Activated CD8-positive, alpha-beta memory T cell treated with anti-CD3 and anti-CD28 coated beads, Interleukin-2, amount 10 ng/mL, durations not matched to agents 7 days and 5 days (primary cell): Measurements from ENCODE around the gene ZMYM1. TPM values are rescaled to one million over a fixed set of nuclear protein-coding genes. Genes with fewer than 3 reads are reported as not detected.
A peak's percentile ranks its signal among the peaks of the same experiment; 100 is the strongest.

ENCODE experiments used
- ATAC-seq: fragments of 150-1000 bp; cut with Tn5 transposase; one replicate; pipeline ENCODE4 v1.10.0; 2021; ENCODE audit warnings: moderate library complexity
- CTCF ChIA-PET: fragments of 350-600 bp; sonication (Branson Sonifier 250); formaldehyde crosslinking; loops from one replicate; lab custom pipeline; 2021; ENCODE audit warnings: antibody characterized with exemption; lab: Charles Lee
- DNase-seq: peaks from one replicate; pipeline ENCODE4 v3.0.0-alpha.2; 2020
- H3K27ac Mint-ChIP-seq: one replicate; pipeline ENCODE4 v1.8.0; 2021; ENCODE audit warnings: mild to moderate bottlenecking, mixed read lengths
- H3K27me3 Mint-ChIP-seq: one replicate; pipeline ENCODE4 v1.8.0; 2021; ENCODE audit warnings: mixed read lengths
- H3K36me3 Mint-ChIP-seq: one replicate; pipeline ENCODE4 v1.8.0; 2021; ENCODE audit warnings: mild to moderate bottlenecking, mixed read lengths
- H3K4me1 Mint-ChIP-seq: one replicate; pipeline ENCODE4 v1.8.0; 2021; ENCODE audit warnings: mixed read lengths
- H3K4me3 Mint-ChIP-seq: one replicate; pipeline ENCODE4 v1.8.0; 2021; ENCODE audit warnings: mild to moderate bottlenecking, moderate library complexity, mixed read lengths
- H3K9me3 Mint-ChIP-seq: one replicate; pipeline ENCODE4 v1.8.0; 2022; ENCODE audit warnings: low read depth, mixed read lengths
- total RNA-seq, 2 experiments: library from RNA; stranded (reverse); gene quantifications; one replicate each; pipeline ENCODE4 v1.2.3, GENCODE V29; 2021

Gene ZMYM1
- total RNA-seq: 10 to 100 TPM; 11.7 to 14.5 TPM

GRCh38 chr1:35079003-35079930 is at the start of gene ZMYM1:
TSS of gene ZMYM1 (plus strand) at chr1:35079385. CDS start at chr1:35093988, 14,603 bp downstream.
- Mint-ChIP-seq H3K27ac (peak within 1 kb of the TSS; percentile 99), H3K27me3 (peaks cover 4% of the 10 kb centered on the region), H3K9me3 (peaks cover 2% of the 10 kb centered on the region), H3K4me3 (peak within 1 kb of the TSS; percentile 97), H3K4me1 (peaks cover 28% of the 10 kb centered on the region), H3K36me3 (peaks cover 17% of the 10 kb centered on the region)
- DNase-seq (peak; percentile 93), ATAC-seq (peak; percentile 97)
- CTCF ChIA-PET: interaction anchor here (1.2 to 2.3 kb wide), 2 partner anchors 94 to 112 kb away, joined by 4 to 7 read pairs; partner anchors contain the start of gene TMEM35B

DNA sequence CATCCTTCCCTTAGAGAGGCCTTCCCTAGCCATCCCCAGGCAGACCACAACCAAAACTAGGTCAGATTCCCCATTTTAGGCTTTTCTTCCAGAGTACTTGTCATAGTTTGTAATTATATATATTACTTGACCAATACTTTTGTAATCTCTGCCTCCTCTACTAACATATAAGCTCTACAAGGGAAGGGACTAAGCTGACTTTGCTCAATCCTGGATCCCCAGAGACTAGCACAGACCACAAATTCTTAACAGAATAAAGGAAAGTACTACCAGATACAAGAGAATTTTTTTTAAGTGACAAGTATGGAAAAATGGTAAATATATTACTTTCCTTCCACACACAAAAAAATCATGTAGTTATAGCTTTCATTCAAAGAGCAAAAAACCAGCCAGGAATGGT is 49.4 kb upstream of the ZMYM1 start:
- Mint-ChIP-seq H3K4me1 (peaks cover 33% of the 10 kb centered on the region), H3K36me3 (peaks cover 40% of the 10 kb centered on the region), H3K27ac (no peak overlapping the region), H3K27me3 (no peaks in the 10 kb centered on the region), H3K4me3 (peak overlapping the region; percentile 96), H3K9me3 (peaks cover 2% of the 10 kb centered on the region)
- CTCF ChIA-PET: interaction anchor here (0.8 to 3.2 kb wide), 7 partner anchors 11 to 170 kb away, joined by 3 to 15 read pairs (median 4); partner anchors contain the start of gene SMIM12
- ATAC-seq: no peak
- no peak for DNase-seq

DNA sequence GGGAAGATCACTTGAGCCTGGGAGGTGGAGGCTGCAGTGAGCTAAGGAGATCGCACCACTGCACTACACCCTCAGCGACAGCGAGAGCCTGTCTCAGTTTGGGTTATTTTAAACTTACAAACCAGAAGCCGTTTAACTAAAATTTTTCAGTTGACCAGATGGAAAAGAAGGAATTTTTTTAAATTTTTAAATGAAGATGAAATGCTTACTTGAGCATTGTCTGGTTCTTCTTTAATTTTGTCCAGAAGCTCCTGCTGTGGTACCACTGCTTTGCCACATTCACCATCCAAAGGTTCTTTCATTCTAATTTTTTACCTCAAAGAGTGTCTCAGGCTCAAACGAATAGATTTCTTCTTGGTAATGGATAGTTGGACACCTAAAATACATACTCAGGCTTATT is 48.8 kb upstream of the ZMYM1 start:
- Mint-ChIP-seq H3K36me3 (peaks cover 40% of the 10 kb centered on the region), H3K27me3 (no peaks in the 10 kb centered on the region), H3K4me3 (peak overlapping the region; percentile 96), H3K4me1 (peaks cover 33% of the 10 kb centered on the region), H3K9me3 (peaks cover 2% of the 10 kb centered on the region), H3K27ac (peak overlapping the region; percentile 92)
- no peak for ATAC-seq
- CTCF ChIA-PET: interaction anchor here (0.8 to 3.2 kb wide), 7 partner anchors 11 to 178 kb away, joined by 3 to 15 read pairs (median 4); partner anchors contain the start of gene SMIM12
- no peak for DNase-seq

DNA sequence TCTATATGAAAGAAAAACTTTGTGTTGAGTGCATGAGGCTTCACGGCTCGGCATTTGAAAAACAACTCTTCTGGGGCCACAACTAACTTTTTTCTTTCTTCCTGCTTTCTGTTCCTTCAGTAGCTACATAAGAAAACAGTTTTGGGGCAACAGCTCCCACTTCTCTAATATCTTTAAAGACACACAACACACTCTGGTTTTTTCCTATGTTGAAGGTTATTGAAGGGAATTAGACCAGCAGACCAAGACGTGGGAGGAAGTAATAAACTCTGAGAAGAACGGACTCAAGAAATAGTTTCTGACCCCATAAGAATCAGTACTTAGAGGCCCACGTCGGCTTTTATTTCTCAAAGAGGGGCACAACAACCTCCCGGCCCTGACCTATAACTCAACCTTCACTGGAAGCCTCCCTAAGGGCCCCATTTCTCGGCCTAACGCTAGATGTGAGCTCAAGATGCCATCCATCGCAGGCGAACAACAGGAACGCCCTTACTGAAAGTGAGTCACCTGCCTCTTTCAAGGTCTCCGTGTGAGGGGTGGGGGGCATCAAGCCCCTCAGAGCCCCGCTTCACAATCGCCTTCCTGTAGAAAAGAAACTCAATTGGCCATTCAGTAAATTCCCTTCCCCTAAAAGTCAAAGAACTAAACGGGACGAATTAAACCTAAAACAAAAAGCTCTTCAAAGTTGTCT is 48.3 kb upstream of the ZMYM1 start:
- H3K4me3 Mint-ChIP-seq: peak overlapping the region; percentile 96
- peak; percentile 38 for ATAC-seq
- H3K36me3 Mint-ChIP-seq: peaks cover 37% of the 10 kb centered on the region
- peak overlapping the region; percentile 92 for H3K27ac Mint-ChIP-seq
- no peaks in the 10 kb centered on the region for H3K27me3 Mint-ChIP-seq
- peaks cover 30% of the 10 kb centered on the region for H3K4me1 Mint-ChIP-seq
- CTCF ChIA-PET: interaction anchor here (1.2 to 3.2 kb wide), 7 partner anchors 12 to 245 kb away, joined by 3 to 15 read pairs (median 4); partner anchors contain the start of gene SMIM12
- H3K9me3 Mint-ChIP-seq: peaks cover 2% of the 10 kb centered on the region
- peak; percentile 58 for DNase-seq

DNA sequence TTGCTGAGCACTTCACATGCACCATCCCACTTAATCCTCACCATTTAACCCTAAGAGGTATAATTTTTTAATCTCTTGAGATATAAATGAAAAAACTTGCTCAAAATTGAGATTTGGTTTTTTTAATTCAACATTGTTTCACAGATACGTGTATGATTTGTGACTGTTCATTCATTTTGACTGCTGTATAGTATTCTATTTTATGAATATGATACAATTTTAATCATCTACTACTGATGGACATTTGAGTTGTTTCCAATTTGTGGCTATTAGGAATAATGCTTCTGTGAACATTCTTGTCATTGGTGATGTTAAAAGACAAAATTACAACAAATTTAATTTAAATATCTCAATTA is 46.8 kb upstream of the ZMYM1 start:
- H3K4me3 Mint-ChIP-seq: peak overlapping the region; percentile 96
- H3K9me3 Mint-ChIP-seq: peaks cover 2% of the 10 kb centered on the region
- H3K27ac Mint-ChIP-seq: no peak overlapping the region
- DNase-seq (no peak), ATAC-seq (no peak)
- CTCF ChIA-PET: interaction anchor here (1.2 to 3.2 kb wide), 4 partner anchors 13 to 166 kb away, joined by 3 to 15 read pairs (median 4); partner anchors contain the start of gene TMEM35B
- peaks cover 30% of the 10 kb centered on the region for H3K36me3 Mint-ChIP-seq
- no peaks in the 10 kb centered on the region for H3K27me3 Mint-ChIP-seq
- H3K4me1 Mint-ChIP-seq: peaks cover 23% of the 10 kb centered on the region

DNA sequence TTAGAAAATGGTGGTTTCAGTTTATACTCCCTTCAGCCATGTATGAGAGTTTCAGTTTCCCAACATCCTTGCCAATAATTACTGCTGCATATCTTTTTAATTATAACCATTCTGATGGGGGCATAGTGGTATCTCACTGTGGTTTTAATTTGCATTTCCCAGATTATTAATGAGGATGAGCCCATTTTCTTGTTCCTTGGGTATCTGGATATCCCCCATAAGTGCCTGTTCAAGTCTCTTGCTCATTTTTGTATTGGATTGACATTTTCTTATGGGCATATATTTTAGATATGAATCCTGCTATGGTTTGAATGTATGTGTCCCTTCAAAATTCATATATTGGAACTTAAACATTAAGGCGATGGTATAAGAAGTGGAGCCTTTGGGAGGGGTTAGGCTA is 45.8 kb upstream of the ZMYM1 start:
- DNase-seq: no peak
- H3K9me3 Mint-ChIP-seq: peaks cover 2% of the 10 kb centered on the region
- CTCF ChIA-PET: interaction anchor here (1.2 kb wide), 1 partner anchor 41 kb away, joined by 3 read pairs; no protein-coding TSS in a partner anchor
- H3K4me3 Mint-ChIP-seq: no peak overlapping the region
- no peaks in the 10 kb centered on the region for H3K27me3 Mint-ChIP-seq
- ATAC-seq: no peak
- H3K36me3 Mint-ChIP-seq: peaks cover 24% of the 10 kb centered on the region
- H3K27ac Mint-ChIP-seq: no peak overlapping the region
- peaks cover 22% of the 10 kb centered on the region for H3K4me1 Mint-ChIP-seq

- Mint-ChIP-seq H3K9me3 (peaks cover 2% of the 10 kb centered on the region), H3K27ac (no peak overlapping the region), H3K27me3 (no peaks in the 10 kb centered on the region), H3K4me1 (peaks cover 5% of the 10 kb centered on the region), H3K4me3 (no peak overlapping the region), H3K36me3 (peaks cover 12% of the 10 kb centered on the region)
- ATAC-seq (no peak), DNase-seq (no peak)
- CTCF ChIA-PET: no interaction called here
Measured at GRCh38 chr1:35036621-35037020, 42.6 kb upstream of the ZMYM1 start.

DNA sequence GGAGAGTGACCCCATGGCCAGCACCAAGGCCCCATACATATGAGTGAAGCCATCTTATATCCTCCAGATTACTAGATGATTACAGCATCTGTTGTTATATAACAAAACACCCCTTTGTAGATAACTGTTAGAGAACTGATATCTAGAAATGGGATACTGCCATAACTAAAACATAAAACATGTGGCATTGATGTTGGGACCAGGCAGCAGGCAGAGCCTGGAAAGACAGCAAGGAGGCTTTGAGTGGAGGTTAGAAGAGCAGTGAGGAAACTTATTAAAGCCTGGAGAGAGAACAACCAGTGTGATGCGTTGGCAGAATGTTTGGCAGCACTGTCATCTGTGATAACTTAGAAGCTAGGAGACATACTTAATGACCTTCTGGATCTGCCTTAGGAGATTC is 42.0 kb upstream of the ZMYM1 start:
- Mint-ChIP-seq H3K27ac (no peak overlapping the region), H3K36me3 (peaks cover 10% of the 10 kb centered on the region), H3K9me3 (peaks cover 2% of the 10 kb centered on the region), H3K4me3 (no peak overlapping the region), H3K4me1 (peaks cover 3% of the 10 kb centered on the region), H3K27me3 (no peaks in the 10 kb centered on the region)
- CTCF ChIA-PET: no interaction called here
- DNase-seq: no peak
- no peak for ATAC-seq

- ATAC-seq (no peak), DNase-seq (no peak)
- CTCF ChIA-PET: no interaction called here
- H3K4me3 Mint-ChIP-seq: no peak overlapping the region
- peaks cover 2% of the 10 kb centered on the region for H3K36me3 Mint-ChIP-seq
- no peaks in the 10 kb centered on the region for H3K27me3 Mint-ChIP-seq
- H3K9me3 Mint-ChIP-seq: peaks cover 2% of the 10 kb centered on the region
- H3K27ac Mint-ChIP-seq: no peak overlapping the region
- peaks cover 3% of the 10 kb centered on the region for H3K4me1 Mint-ChIP-seq
Measured at GRCh38 chr1:35038723-35039122, 40.5 kb upstream of the ZMYM1 start.

GRCh38 chr1:35043498-35043897 is 35.7 kb upstream of the ZMYM1 start:
- peaks cover 5% of the 10 kb centered on the region for H3K4me1 Mint-ChIP-seq
- DNase-seq: no peak
- no peak overlapping the region for H3K27ac Mint-ChIP-seq
- no peak for ATAC-seq
- no peaks in the 10 kb centered on the region for H3K36me3 Mint-ChIP-seq
- no peak overlapping the region for H3K4me3 Mint-ChIP-seq
- H3K9me3 Mint-ChIP-seq: no peaks in the 10 kb centered on the region
- CTCF ChIA-PET: interaction anchor here (1.6 kb wide), 1 partner anchor 8 kb away, joined by 4 read pairs; no protein-coding TSS in a partner anchor
- H3K27me3 Mint-ChIP-seq: no peaks in the 10 kb centered on the region

DNA sequence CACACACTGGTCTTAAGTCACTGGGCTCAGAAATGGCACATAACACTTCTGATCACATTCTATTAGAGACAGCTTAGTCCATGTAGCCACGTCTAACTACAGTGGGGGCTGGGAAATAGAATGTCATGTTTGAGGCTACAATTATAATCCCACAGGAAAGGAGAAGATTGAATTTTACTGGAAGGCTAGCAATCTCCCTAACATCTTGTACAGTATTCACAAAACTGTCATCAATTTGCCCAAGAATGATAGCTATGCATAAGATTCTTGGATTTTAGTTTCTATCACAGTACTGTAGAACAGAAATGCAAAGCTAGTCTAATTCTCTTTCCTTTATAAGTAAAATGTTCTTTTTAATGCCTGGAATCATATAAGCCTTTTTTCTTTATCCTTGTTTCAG is 34.8 kb upstream of the ZMYM1 start:
- DNase-seq (no peak), ATAC-seq (no peak)
- no peaks in the 10 kb centered on the region for H3K9me3 Mint-ChIP-seq
- no peak overlapping the region for H3K27ac Mint-ChIP-seq
- H3K36me3 Mint-ChIP-seq: no peaks in the 10 kb centered on the region
- no peaks in the 10 kb centered on the region for H3K27me3 Mint-ChIP-seq
- H3K4me3 Mint-ChIP-seq: no peak overlapping the region
- CTCF ChIA-PET: interaction anchor here (1.6 kb wide), 1 partner anchor 9 kb away, joined by 4 read pairs; no protein-coding TSS in a partner anchor
- peaks cover 5% of the 10 kb centered on the region for H3K4me1 Mint-ChIP-seq

- Mint-ChIP-seq H3K36me3 (no peaks in the 10 kb centered on the region), H3K4me3 (no peak overlapping the region), H3K27ac (no peak overlapping the region), H3K4me1 (peaks cover 5% of the 10 kb centered on the region), H3K9me3 (no peaks in the 10 kb centered on the region), H3K27me3 (peaks cover 9% of the 10 kb centered on the region)
- no peak for ATAC-seq
- CTCF ChIA-PET: no interaction called here
- no peak for DNase-seq
Measured at GRCh38 chr1:35046730-35047129, 32.5 kb upstream of the ZMYM1 start.

DNA sequence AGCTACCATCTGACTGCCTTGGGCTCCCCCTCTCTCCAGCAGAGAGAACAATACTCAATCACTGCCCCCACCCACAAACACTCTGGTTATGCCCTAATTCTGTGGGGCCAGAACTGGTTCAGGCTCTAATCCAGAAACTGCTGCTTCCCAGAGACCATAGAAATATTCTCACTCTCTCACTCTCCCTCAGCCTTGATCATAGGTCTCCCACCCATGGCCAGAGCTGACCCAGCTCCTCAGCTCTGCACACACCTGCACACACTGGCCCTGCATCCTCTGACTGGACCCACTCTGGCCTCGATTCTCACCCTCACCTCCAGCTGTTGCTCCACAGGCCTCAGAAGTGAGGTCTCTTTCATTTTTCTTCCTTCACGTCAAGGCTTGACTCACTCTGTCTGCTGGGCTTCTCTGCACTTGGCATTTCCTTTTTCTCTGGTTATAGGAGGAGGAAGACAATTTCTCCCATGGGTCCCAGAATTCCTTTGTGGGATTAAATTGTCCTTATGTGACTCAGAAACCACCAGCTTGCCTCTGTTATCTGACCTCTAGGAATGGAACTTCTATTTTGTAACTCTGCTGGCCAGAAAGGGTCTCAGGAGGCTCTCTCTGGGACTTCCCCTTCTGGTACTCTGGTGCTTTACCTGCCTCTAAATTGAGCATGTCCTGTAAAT is 31.9 kb upstream of the ZMYM1 start:
- CTCF ChIA-PET: no interaction called here
- no peak overlapping the region for H3K27ac Mint-ChIP-seq

More for the DNA sequence above, 31.9 kb upstream of the ZMYM1 start:
- Mint-ChIP-seq H3K36me3 (no peaks in the 10 kb centered on the region), H3K4me3 (no peak overlapping the region), H3K27me3 (peaks cover 9% of the 10 kb centered on the region), H3K9me3 (no peaks in the 10 kb centered on the region), H3K4me1 (peaks cover 5% of the 10 kb centered on the region)
- DNase-seq (no peak), ATAC-seq (no peak)
